SK-N-SH (cell line): ENCODE results near the gene CDH23. TPM values are rescaled to one million over a fixed set of nuclear protein-coding genes. Genes with fewer than 3 reads are reported as not detected.

Experiments used
- CTCF ChIA-PET: fragments of 300-600, 350-600 bp; formaldehyde crosslinking; extraction: SDS; loops from one replicate; lab custom pipeline; 2021; lab: Yijun Ruan, JAX
- POLR2A ChIA-PET: fragments of 350-600 bp; sonication (Branson Sonifier 250); formaldehyde crosslinking; extraction: SDS; loops from one replicate; lab custom pipeline; 2020; ENCODE audit warnings: antibody characterized with exemption, inconsistent platforms; lab: Yijun Ruan, JAX
- DNase-seq: peaks from one replicate; pipeline ENCODE4 v3.0.0; 2012
- H2AFZ ChIP-seq: fragments of 200-600 bp; sonication (generic); 2 replicates; pipeline ENCODE4 v1.8.1; 2016; ENCODE audit warnings: antibody characterized with exemption, mild to moderate bottlenecking, low read depth
- H3F3A ChIP-seq: fragments of 200-600 bp; sonication (generic); replicated peaks from 2 replicates; pipeline ENCODE3; 2016; ENCODE audit warnings: antibody characterized with exemption, mild to moderate bottlenecking; ENCODE audit not compliant: insufficient read depth
- H3K27ac ChIP-seq, 2 experiments: fragments of 200-500 bp in 1 of 2; fragments of 200-600 bp in 1 of 2; sonication (Bioruptor generic) in 1 of 2; sonication (generic), shearing (Covaris generic) in 1 of 2; 2 replicates each; pipeline versions ENCODE4 v1.5.1 to v1.6.1; 2014 to 2016; ENCODE audit warnings: low read depth in 2 of 2, inconsistent platforms in 1 of 2, low read length in 1 of 2, mild to moderate bottlenecking in 1 of 2, mixed read lengths in 1 of 2
- H3K27me3 ChIP-seq: fragments of 200-600 bp; sonication (generic), shearing (Covaris generic); 2 replicates; pipeline ENCODE4 v1.6.1; 2016; ENCODE audit warnings: mixed run types; ENCODE audit not compliant: insufficient read depth
- H3K36me3 ChIP-seq, 2 experiments: fragments of 200-500 bp in 1 of 2; fragments of 200-600 bp in 1 of 2; sonication (Bioruptor generic) in 1 of 2; sonication (generic) in 1 of 2; replicated peaks in 1 of 2; 2 replicates each; pipeline versions ENCODE3 to v1.5.1; 2014 to 2016; ENCODE audit warnings: low read length in 1 of 2, mild to moderate bottlenecking in 1 of 2; ENCODE audit not compliant: insufficient read depth in 2 of 2, control insufficient read depth in 1 of 2
- H3K4me1 ChIP-seq, 2 experiments: fragments of 200-500 bp in 1 of 2; fragments of 200-600 bp in 1 of 2; sonication (Bioruptor generic) in 1 of 2; sonication (generic), shearing (Covaris generic) in 1 of 2; 2 replicates each; pipeline versions ENCODE4 v1.5.1 to v1.6.1; 2014 to 2016; ENCODE audit warnings: low read depth in 1 of 2, low read length in 1 of 2, mixed run types in 1 of 2; ENCODE audit not compliant: insufficient read depth in 2 of 2, control insufficient read depth in 1 of 2
- H3K4me2 ChIP-seq: fragments of 200-600 bp; sonication (generic), shearing (Covaris generic); 2 replicates; pipeline ENCODE4 v1.6.1; 2017; ENCODE audit warnings: mixed run types
- H3K4me3 ChIP-seq, 2 experiments: fragments of 200-500 bp in 1 of 2; fragments of 200-600 bp in 1 of 2; sonication (Bioruptor generic) in 1 of 2; sonication (generic), shearing (Covaris generic) in 1 of 2; 2 replicates each; pipeline versions ENCODE4 v1.5.1 to v1.8.1; 2014 to 2016; ENCODE audit warnings: low read depth in 2 of 2, inconsistent platforms in 1 of 2, low read length in 1 of 2, mild to moderate bottlenecking in 1 of 2, mixed read lengths in 1 of 2, moderate library complexity in 1 of 2
- H3K79me2 ChIP-seq: fragments of 200-600 bp; sonication (generic); 2 replicates; pipeline ENCODE4 v1.8.1; 2017; ENCODE audit warnings: mild to moderate bottlenecking; ENCODE audit not compliant: insufficient read depth
- H3K9ac ChIP-seq: fragments of 200-600 bp; sonication (generic); 2 replicates; pipeline ENCODE4 v1.6.1; 2017; ENCODE audit warnings: mixed run types
- H3K9me2 ChIP-seq: fragments of 200-600 bp; sonication (generic); 2 replicates; pipeline ENCODE4 v1.6.1; 2017; ENCODE audit warnings: mixed run types
- H3K9me3 ChIP-seq: fragments of 200-600 bp; sonication (generic); 2 replicates; pipeline ENCODE4 v1.6.1; 2017; ENCODE audit warnings: mixed run types, mild to moderate bottlenecking, moderate library complexity
- H4K20me1 ChIP-seq: fragments of 200-600 bp; sonication (generic); 2 replicates; pipeline ENCODE4 v1.6.1; 2017; ENCODE audit warnings: mild to moderate bottlenecking, mixed run types; ENCODE audit not compliant: insufficient read depth
- CHD2 ChIP-seq: fragments of 150-350 bp; IDR thresholded peaks from 2 replicates; pipeline ENCODE4 v1.6.1; 2018; ENCODE audit warnings: low read length; ENCODE audit not compliant: partially characterized antibody
- CTCF ChIP-seq: fragments of 200-600 bp; sonication (generic); IDR thresholded peaks from 2 replicates; pipeline ENCODE4 v1.6.1; 2017; ENCODE audit warnings: antibody characterized with exemption, mild to moderate bottlenecking, moderate library complexity
- EP300 ChIP-seq, 2 experiments: IDR thresholded peaks; 2 replicates each; pipeline versions ENCODE4 v1.4.0 to v1.6.1; 2012; ENCODE audit warnings: borderline replicate concordance in 1 of 2, low read depth in 1 of 2, low read length in 1 of 2
- FOSL2 ChIP-seq: IDR thresholded peaks from 2 replicates; pipeline ENCODE4 v1.4.0; 2012; ENCODE audit warnings: low read depth, mild to moderate bottlenecking, moderate library complexity, borderline replicate concordance
- FOXJ3 ChIP-seq: sonication (generic); formaldehyde crosslinking; IDR thresholded peaks from 2 replicates; pipeline ENCODE4 v1.5.1; 2020; ENCODE audit warnings: mild to moderate bottlenecking, missing genetic modification reagents
- GABPA ChIP-seq: IDR thresholded peaks from 2 replicates; pipeline ENCODE4 v1.4.0; 2012; ENCODE audit warnings: low read depth, mild to moderate bottlenecking
- MXI1 ChIP-seq: IDR thresholded peaks from 2 replicates; pipeline ENCODE4 v1.6.1; 2012; ENCODE audit warnings: mild to moderate bottlenecking, low read depth, low read length, improper control_type of control experiment
- NFIC ChIP-seq: IDR thresholded peaks from 2 replicates; pipeline ENCODE4 v1.4.0; 2012; ENCODE audit warnings: borderline replicate concordance
- NRF1 ChIP-seq: IDR thresholded peaks from 2 replicates; pipeline ENCODE4 v1.6.1; 2012; ENCODE audit warnings: low read depth, mild to moderate bottlenecking, low read length
- PBX3 ChIP-seq: IDR thresholded peaks from 2 replicates; pipeline ENCODE4; 2012
- RAD21 ChIP-seq: IDR thresholded peaks from 2 replicates; pipeline ENCODE4 v1.6.1; 2012; ENCODE audit warnings: mild to moderate bottlenecking, low read length
- RFX5 ChIP-seq: IDR thresholded peaks from 2 replicates; pipeline ENCODE4 v1.6.1; 2012; ENCODE audit warnings: mild to moderate bottlenecking, improper control_type of control experiment, low read length
- SIN3A ChIP-seq: IDR thresholded peaks from 2 replicates; pipeline ENCODE4 v1.6.1; 2012; ENCODE audit warnings: low read depth, mild to moderate bottlenecking, low read length, moderate library complexity, borderline replicate concordance
- SMC3 ChIP-seq: IDR thresholded peaks from 2 replicates; pipeline ENCODE4 v1.6.1; 2012; ENCODE audit warnings: low read depth, low read length, improper control_type of control experiment
- TAF1 ChIP-seq: IDR thresholded peaks from 2 replicates; pipeline ENCODE4 v1.6.1; 2012; ENCODE audit warnings: low read depth, mild to moderate bottlenecking, low read length, moderate library complexity, borderline replicate concordance
- TCF12 ChIP-seq: IDR thresholded peaks from 2 replicates; pipeline ENCODE4 v1.4.0; 2012
- YY1 ChIP-seq: IDR thresholded peaks from 2 replicates; pipeline ENCODE4 v1.4.0; 2012; ENCODE audit warnings: low read depth, mild to moderate bottlenecking
- ZBTB33 ChIP-seq: IDR thresholded peaks from 2 replicates; pipeline ENCODE4 v1.4.0; 2012; ENCODE audit warnings: low read depth, borderline replicate concordance
- WGBS: methylation state at CpG from one replicate; pipeline ENCODE4 v1.1.6; 2017; ENCODE audit warnings: low lambda C conversion rate; 5-methylcytosine and 5-hydroxymethylcytosine counted together
- polyA plus RNA-seq, 3 experiments: library from polyadenylated mRNA; depleted of rRNA; stranded (reverse); fragments of >200 nt; gene quantifications; 2 replicates each; pipeline ENCODE4 v1.2.3, GENCODE V29; 2012
- TF ChIP-seq, protein P1 (sequence below): fragments of 150-350 bp; IDR thresholded peaks from 2 replicates; pipeline ENCODE4 v1.6.1; 2017; ENCODE audit warnings: antibody characterized with exemption, low read length, low read depth, borderline replicate concordance

The CDH23 gene
- polyA plus RNA-seq, 1 of the 3 experiments (the other 2 are of a cell fraction), result 0.03 TPM

DNA sequence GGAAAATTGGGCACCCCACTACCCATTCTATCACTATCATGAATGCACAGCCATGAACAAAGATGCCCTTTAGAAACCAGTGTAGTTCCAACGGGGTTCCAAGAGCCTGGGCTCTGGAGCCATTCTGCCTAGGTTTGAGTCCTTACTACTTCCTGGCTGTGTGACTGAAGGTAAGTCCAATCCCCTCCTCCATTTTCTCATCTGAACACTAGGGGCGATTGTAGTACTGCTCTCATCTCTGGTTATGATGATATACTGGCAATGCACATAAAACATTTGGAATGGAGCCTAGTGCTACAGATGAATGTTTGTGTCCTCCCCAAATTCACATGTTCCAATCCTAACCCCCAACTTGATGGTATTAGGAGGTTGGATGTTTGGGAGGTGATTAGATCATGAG, 28.1 kb upstream of the CDH23 start:
- H3K4me1 ChIP-seq, result no peaks in the 10 kb centered on the region
- ChIA-PET POLR2A (no interaction called here), CTCF (interaction anchor here (0.5 to 4.3 kb wide), 6 partner anchors 13 to 202 kb away, joined by 3 to 20 read pairs (median 3); partner anchors contain the start of gene SLC29A3)
- TF ChIP-seq TAF1, result no peak
- TF ChIP-seq, protein P1, sequence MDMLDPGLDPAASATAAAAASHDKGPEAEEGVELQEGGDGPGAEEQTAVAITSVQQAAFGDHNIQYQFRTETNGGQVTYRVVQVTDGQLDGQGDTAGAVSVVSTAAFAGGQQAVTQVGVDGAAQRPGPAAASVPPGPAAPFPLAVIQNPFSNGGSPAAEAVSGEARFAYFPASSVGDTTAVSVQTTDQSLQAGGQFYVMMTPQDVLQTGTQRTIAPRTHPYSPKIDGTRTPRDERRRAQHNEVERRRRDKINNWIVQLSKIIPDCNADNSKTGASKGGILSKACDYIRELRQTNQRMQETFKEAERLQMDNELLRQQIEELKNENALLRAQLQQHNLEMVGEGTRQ, result no peak
- TF ChIP-seq NFIC, result no peak
- no peak for TF ChIP-seq GABPA
- TF ChIP-seq PBX3, result no peak
- TF ChIP-seq ZBTB33, result no peak
- TF ChIP-seq YY1, result no peak
- no peak for TF ChIP-seq FOXJ3 (CRISPR knock-in tag)
- no peak for TF ChIP-seq SMC3
- no peak for TF ChIP-seq NRF1
- no peaks in the 10 kb centered on the region for H3K79me2 ChIP-seq
- H3K36me3 ChIP-seq, result no peaks in the 10 kb centered on the region
- WGBS, result 53% methylated on average over 2 of the region's 2 CpGs
- no peak overlapping the region for H3K27ac ChIP-seq
- H3K27me3 ChIP-seq, result no peaks in the 10 kb centered on the region; the same call in 1 of the 2 replicates
- no peak overlapping the region for H3K4me2 ChIP-seq
- DNase-seq, result no peak
- H3K9me2 ChIP-seq, result no peaks in the 10 kb centered on the region
- H4K20me1 ChIP-seq, result no peaks in the 10 kb centered on the region
- no peak overlapping the region for H2AFZ ChIP-seq
- no peaks in the 10 kb centered on the region for H3F3A ChIP-seq
- no peaks in the 10 kb centered on the region for H3K9me3 ChIP-seq
- H3K4me3 ChIP-seq, result no peak overlapping the region
- H3K9ac ChIP-seq, result no peak overlapping the region

DNA sequence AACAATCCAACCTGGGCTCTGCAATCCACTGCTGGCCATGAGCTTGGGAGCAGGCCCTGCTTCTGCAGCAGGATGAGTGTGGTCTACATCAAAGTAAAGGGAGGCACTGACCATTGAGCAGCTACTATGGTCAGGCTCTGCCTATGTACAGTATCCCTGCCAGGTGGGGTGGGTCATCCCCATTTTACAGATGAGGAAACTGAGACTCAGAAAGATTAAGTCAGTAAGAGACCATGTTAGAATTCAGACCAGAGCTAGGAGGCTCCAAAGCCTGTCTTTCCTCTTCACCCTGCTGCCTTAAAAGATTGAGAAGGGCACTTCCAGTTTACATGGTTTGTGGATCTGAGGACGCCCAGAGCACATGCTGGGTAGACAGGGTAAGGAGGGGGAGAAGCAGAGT, 27.1 kb upstream of the CDH23 start:
- Histone ChIP-seq H3K9me2 (no peaks in the 10 kb centered on the region), H3K27me3 (no peaks in the 10 kb centered on the region; the same call in 1 of the 2 replicates), H3K9me3 (no peaks in the 10 kb centered on the region), H3F3A (no peaks in the 10 kb centered on the region), H3K4me2 (no peak overlapping the region), H3K9ac (no peak overlapping the region), H3K27ac (no peak overlapping the region), H3K36me3 (no peaks in the 10 kb centered on the region), H3K4me3 (no peak overlapping the region), H2AFZ (no peak overlapping the region), H3K4me1 (no peaks in the 10 kb centered on the region), H4K20me1 (no peaks in the 10 kb centered on the region), H3K79me2 (no peaks in the 10 kb centered on the region)
- 60% methylated on average over 1 of the region's 1 CpG for WGBS
- DNase-seq, result no peak
- POLR2A ChIA-PET, result interaction anchor here (0.6 kb wide), 1 partner anchor 37 kb away, joined by 3 read pairs; no protein-coding TSS in a partner anchor
- CTCF ChIA-PET, result interaction anchor here (1.0 to 4.3 kb wide), 5 partner anchors 15 to 527 kb away, joined by 3 to 20 read pairs (median 4); partner anchors contain the start of gene SLC29A3
- no peak for TF ChIP-seq EP300 (IDR thresholded peaks at IDR 0.05; ENCODE audit: borderline replicate concordance in 1 of 2, low read depth in 1 of 2, low read length in 1 of 2)
- no peak for TF ChIP-seq SMC3
- no peak for TF ChIP-seq RAD21
- no peak for TF ChIP-seq MXI1
- no peak for TF ChIP-seq CTCF
- TF ChIP-seq YY1, result no peak
- TF ChIP-seq FOSL2, result no peak
- TF ChIP-seq FOXJ3 (CRISPR knock-in tag), result no peak
- no peak for TF ChIP-seq RFX5
- no peak for TF ChIP-seq CHD2
- TF ChIP-seq NFIC, result no peak
- TF ChIP-seq TCF12, result no peak
- no peak for TF ChIP-seq ZBTB33
- no peak for TF ChIP-seq TAF1
- TF ChIP-seq SIN3A, result no peak
